Hematopoietic multipotent progenitor cell treated with erythropoietin and hydrocortisone succinate and interleukin-3 and kit ligand, for 4 days (in vitro differentiated cells): ENCODE measurements around the gene NOTCH2.

Experiments
- DNase-seq: peaks from one replicate; pipeline ENCODE4 v3.0.0-alpha.2; 2015

NOTCH2 gene

DNA sequence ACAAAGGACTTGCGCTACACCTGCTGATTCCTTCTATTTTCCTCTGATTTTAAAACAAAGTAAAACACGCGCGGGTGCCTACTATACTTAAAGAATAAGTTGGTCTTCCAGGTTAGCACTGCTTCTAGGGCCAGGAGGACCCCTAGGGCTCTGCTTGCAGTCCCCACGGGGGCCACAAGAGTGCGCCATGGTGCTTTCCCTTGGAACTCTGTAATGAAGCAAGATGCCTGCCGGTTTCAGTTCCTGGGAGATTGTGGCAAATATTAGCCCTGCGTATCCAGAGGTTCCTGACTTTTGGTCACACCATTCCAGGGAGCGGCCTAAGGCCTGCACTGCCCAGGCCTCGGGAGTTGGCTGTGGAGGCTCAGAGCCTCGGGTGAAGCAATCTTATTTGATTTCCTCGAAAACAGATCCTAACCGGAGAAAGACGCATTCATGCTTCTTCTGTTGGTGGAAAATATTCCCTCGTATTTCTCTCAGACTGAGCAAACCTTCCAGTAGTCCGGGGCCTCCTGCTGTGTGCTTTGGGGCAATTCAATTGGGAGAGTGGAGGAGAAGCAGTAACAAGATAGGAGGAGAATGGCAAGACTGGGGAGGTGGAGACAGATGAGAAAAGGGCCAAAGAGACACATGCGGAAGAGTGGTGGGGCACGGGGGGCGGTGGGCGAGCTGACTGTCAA, 198.4 kb downstream of the NOTCH2 start:
- peak; percentile 91 for DNase-seq

DNA sequence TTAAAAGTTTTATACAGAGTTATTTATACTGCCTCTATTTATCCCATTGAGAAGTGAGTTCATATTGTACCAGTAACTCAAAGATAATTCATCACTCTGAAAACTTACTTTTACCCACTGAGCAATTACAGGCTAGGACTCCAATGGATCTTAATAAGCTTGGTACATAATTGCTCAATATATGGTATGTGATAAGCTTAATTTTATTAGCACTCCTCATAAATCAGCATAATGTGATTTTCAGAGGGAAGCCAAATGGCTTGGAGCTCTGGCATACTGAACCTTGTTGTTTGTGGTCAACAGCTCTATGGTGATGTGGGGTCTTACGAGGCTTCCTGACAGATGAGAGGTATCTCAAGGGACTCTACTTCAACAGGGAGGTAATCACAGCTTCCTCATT, 199.5 kb downstream of the NOTCH2 start:
- no peak for DNase-seq

DNA sequence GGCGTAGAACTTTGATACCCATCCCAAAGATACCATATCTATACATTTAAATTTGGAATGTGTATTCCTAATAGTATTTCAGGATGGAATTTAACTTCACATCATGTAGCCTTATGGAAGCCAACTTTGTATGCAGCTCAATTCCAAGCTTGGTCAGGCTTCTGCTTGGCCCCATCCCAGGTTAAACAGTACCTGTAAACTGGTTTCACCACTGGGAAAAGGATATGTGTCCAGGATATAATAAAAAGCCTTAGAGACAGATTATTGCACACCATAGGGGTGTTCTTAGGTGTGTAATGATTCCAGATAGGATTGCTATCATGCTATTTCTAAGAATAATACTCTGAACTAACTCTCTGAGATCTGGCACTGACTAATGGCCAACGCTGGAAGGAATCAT, 201.3 kb downstream of the NOTCH2 start:
- no peak for DNase-seq

DNA sequence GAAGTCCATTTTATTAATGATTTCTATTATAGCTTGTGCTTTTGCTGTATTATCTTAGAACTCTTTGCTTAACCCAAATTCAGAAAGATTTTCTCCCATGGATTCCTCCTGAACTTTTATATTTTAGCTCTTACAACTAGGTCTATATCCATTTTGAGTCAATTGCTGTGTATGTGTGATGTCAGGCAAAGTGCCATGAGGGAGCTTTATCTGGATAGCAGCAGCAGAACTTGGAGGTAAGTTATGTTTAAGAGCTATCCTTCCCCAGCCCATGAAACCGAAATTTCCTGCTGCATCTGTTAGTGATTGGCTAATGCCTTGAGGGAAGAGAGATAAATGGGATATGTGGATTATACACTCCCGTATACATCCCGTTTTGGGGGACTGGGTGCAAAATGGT, 203.0 kb downstream of the NOTCH2 start:
- no peak for DNase-seq

DNA sequence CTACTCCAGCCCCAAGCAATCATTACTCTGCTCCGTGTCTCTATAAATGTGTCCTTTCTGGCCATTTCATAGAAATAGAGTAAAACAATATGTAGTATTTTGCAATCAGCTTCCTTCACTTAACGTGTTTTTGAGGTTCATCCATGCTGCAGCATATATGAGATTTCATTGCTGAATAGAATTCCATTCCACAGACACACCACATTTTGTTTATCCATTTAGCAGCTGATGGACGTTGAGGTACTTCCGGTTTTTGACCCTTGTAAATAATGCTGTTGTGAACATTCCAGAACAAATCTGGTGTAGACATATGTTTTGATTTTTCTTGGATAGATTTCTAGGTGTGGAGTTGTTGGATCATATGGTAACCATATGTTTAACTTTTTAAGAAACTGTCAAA, 203.8 kb downstream of the NOTCH2 start:
- DNase-seq = no peak

DNA sequence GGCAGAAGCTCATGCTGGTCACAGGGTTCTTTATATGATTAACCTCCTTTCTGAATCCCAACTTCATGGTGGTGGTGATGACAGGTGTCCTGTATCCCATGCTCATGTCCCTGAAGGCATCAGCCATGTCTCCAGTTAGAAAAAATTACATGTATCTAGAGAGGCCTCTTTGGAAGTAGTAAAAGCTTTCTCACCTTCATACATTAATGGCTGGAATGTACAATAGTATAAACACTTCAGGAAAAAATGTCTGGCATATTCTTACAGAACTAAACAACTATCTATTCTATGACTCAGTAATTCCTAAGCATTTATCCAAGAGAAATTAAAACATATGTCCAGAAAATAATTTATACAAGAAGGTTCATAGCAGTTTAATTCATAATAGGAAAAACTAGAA, 207.2 kb downstream of the NOTCH2 start:
- no peak for DNase-seq
